RWPE2 (cell line): Measurements from ENCODE around the gene REXO2.
A peak's percentile ranks its signal among the peaks of the same experiment; 100 is the strongest.

Experiments used
- ATAC-seq: fragments of 200-7000 bp; cut with Tn5 transposase; 3 replicates; pipeline ENCODE4 v1.9.1; 2021; ENCODE audit warnings: low read depth
- DNase-seq: peaks from one replicate; pipeline ENCODE4 v3.0.0-alpha.2; 2020; ENCODE audit warnings: low spot score
- H3K27ac ChIP-seq: fragments of 450-650 bp; 2 replicates; pipeline ENCODE4 v1.5.1; 2017; ENCODE audit warnings: mild to moderate bottlenecking; ENCODE audit not compliant: poor library complexity, severe bottlenecking
- H3K27me3 ChIP-seq: fragments of 250-450 bp; sonication (Bioruptor Pico); 2 replicates; pipeline ENCODE4 v1.5.1; 2021; ENCODE audit warnings: mild to moderate bottlenecking, moderate library complexity; ENCODE audit not compliant: insufficient read depth, poor library complexity, severe bottlenecking
- H3K36me3 ChIP-seq: fragments of 250-450 bp; sonication (Bioruptor Pico); 2 replicates; pipeline ENCODE4 v1.5.1; 2020; ENCODE audit warnings: low read depth, mild to moderate bottlenecking, moderate library complexity
- H3K4me1 ChIP-seq: fragments of 250-450 bp; sonication (Bioruptor Pico); 2 replicates; pipeline ENCODE4 v1.5.1; 2021; ENCODE audit warnings: mild to moderate bottlenecking, moderate library complexity; ENCODE audit not compliant: insufficient read depth, poor library complexity, severe bottlenecking
- H3K4me3 ChIP-seq: fragments of 250-450 bp; sonication (Bioruptor Pico); 2 replicates; pipeline ENCODE4 v1.5.1; 2021; ENCODE audit warnings: mild to moderate bottlenecking, moderate library complexity; ENCODE audit not compliant: severe bottlenecking
- H3K9me3 ChIP-seq: fragments of 250-450 bp; sonication (Bioruptor Pico); 2 replicates; pipeline ENCODE4 v1.5.1; 2021; ENCODE audit warnings: mild to moderate bottlenecking, moderate library complexity; ENCODE audit not compliant: severe bottlenecking
- CTCF ChIP-seq: fragments of 450-650 bp; IDR thresholded peaks from one replicate; pipeline ENCODE4 v1.5.1; 2017; ENCODE audit warnings: mild to moderate bottlenecking, moderate library complexity; ENCODE audit not compliant: poor library complexity, severe bottlenecking

REXO2 gene

GRCh38 chr11:114463999-114464398, 24.7 kb downstream of the REXO2 start:
- no peak for TF ChIP-seq CTCF
- Histone ChIP-seq H3K9me3 (peaks cover 4% of the 10 kb centered on the region), H3K27me3 (no peaks in the 10 kb centered on the region), H3K27ac (no peak overlapping the region), H3K36me3 (no peaks in the 10 kb centered on the region), H3K4me1 (no peaks in the 10 kb centered on the region), H3K4me3 (no peak overlapping the region)
- DNase-seq (no peak), ATAC-seq (no peak)

GRCh38 chr11:114466742-114467141, 27.5 kb downstream of the REXO2 start:
- no peaks in the 10 kb centered on the region for H3K27me3 ChIP-seq

GRCh38 chr11:114472661-114473060, 33.4 kb downstream of the REXO2 start:
- Histone ChIP-seq H3K36me3 (no peaks in the 10 kb centered on the region), H3K27ac (no peak overlapping the region), H3K9me3 (no peaks in the 10 kb centered on the region), H3K4me1 (no peaks in the 10 kb centered on the region), H3K4me3 (no peak overlapping the region), H3K27me3 (no peaks in the 10 kb centered on the region)
- DNase-seq (no peak), ATAC-seq (no peak)
- no peak for TF ChIP-seq CTCF

More at GRCh38 chr11:114466742-114467141, 27.5 kb downstream of the REXO2 start:
- no peak for TF ChIP-seq CTCF
- Histone ChIP-seq H3K9me3 (peaks cover 4% of the 10 kb centered on the region), H3K36me3 (no peaks in the 10 kb centered on the region), H3K4me3 (no peak overlapping the region), H3K4me1 (no peaks in the 10 kb centered on the region), H3K27ac (no peak overlapping the region)
- DNase-seq (no peak), ATAC-seq (no peak)

GRCh38 chr11:114478001-114478410, 38.7 kb downstream of the REXO2 start:
- TF ChIP-seq CTCF = no peak
- no peak overlapping the region for H3K4me3 ChIP-seq
- no peak for DNase-seq
- no peaks in the 10 kb centered on the region for H3K27me3 ChIP-seq
- H3K4me1 ChIP-seq = peaks cover 5% of the 10 kb centered on the region
- no peak overlapping the region for H3K27ac ChIP-seq
- H3K9me3 ChIP-seq = no peaks in the 10 kb centered on the region
- H3K36me3 ChIP-seq = no peaks in the 10 kb centered on the region
- no peak for ATAC-seq

- H3K4me3 ChIP-seq = no peak overlapping the region
- H3K4me1 ChIP-seq = peaks cover 5% of the 10 kb centered on the region
- no peaks in the 10 kb centered on the region for H3K36me3 ChIP-seq
- no peaks in the 10 kb centered on the region for H3K27me3 ChIP-seq
- no peak for DNase-seq
- no peaks in the 10 kb centered on the region for H3K9me3 ChIP-seq
- peak; percentile 32 for TF ChIP-seq CTCF
- no peak overlapping the region for H3K27ac ChIP-seq
- peak; percentile 66; the same call in 2 of the 3 replicates for ATAC-seq
Observed at GRCh38 chr11:114478768-114479167, 39.5 kb downstream of the REXO2 start.
